Measurements from ENCODE around the gene ALCAM. TPM values are rescaled to one million over a fixed set of nuclear protein-coding genes. Genes with fewer than 3 reads are reported as not detected.
A peak's percentile ranks its signal among the peaks of the same experiment; 100 is the strongest.

Gene ALCAM
- polyA plus RNA-seq, 3 donors: 7.1 to 8.0 (median 7.9) TPM

GRCh38 chr3:105503191-105503593 lies 136.5 kb downstream of the ALCAM start:
- peaks cover 18 to 32% of the 10 kb centered on the region in 2 donors for H3K4me1 ChIP-seq (ENCODE audit: control insufficient read depth in 1 of 2, insufficient read depth in 2 of 2, low read length in 2 of 2)
- no peak overlapping the region for H3K4me2 ChIP-seq (replicated peaks; ENCODE audit: extremely low read depth, low read length, poor library complexity, severe bottlenecking)
- no peak overlapping the region for H3K4me3 Mint-ChIP-seq
- no peaks in the 10 kb centered on the region for H3K36me3 ChIP-seq (replicated peaks in 1 of 2; ENCODE audit: control insufficient read depth in 1 of 2, insufficient read depth in 2 of 2, low read length in 2 of 2)
- H3K4me3 ChIP-seq (replicated peaks in 1 of 3; ENCODE audit: low read depth in 2 of 3, low read length in 3 of 3): no peak overlapping the region
- no peaks in the 10 kb centered on the region for H3K27me3 Mint-ChIP-seq (ENCODE audit: low read depth in 3 of 3)
- H3K36me3 Mint-ChIP-seq: peaks cover 0 to 4% of the 10 kb centered on the region in 2 donors
- H3K9ac ChIP-seq (ENCODE audit: insufficient read depth, low read length, poor library complexity, severe bottlenecking): no peak overlapping the region
- peak overlapping the region in 1 of 7 donors; percentile 25 for H3K27ac Mint-ChIP-seq
- TF ChIP-seq CTCF (IDR thresholded peaks at IDR 0.05): no peak
- H3K27me3 ChIP-seq (ENCODE audit: control insufficient read depth in 2 of 2, insufficient read depth in 2 of 2, low read length in 2 of 2): no peaks in the 10 kb centered on the region
- peaks cover 0 to 7% of the 10 kb centered on the region in 2 donors for H3K9me3 ChIP-seq (replicated peaks in 1 of 2; ENCODE audit: control insufficient read depth in 1 of 2, insufficient read depth in 1 of 2, low read length in 2 of 2)
- no peaks in the 10 kb centered on the region for H3K79me2 ChIP-seq (ENCODE audit: insufficient read depth, low read length)
- peaks cover 0 to 5% (median 2%) of the 10 kb centered on the region in 7 donors for H3K9me3 Mint-ChIP-seq
- no peaks in the 10 kb centered on the region for H4K20me1 ChIP-seq (ENCODE audit: insufficient read depth, low read length)
- H3K4me1 Mint-ChIP-seq: peaks cover 28% of the 10 kb centered on the region
- DNase-seq: no peak
- no peak overlapping the region for H3K27ac ChIP-seq (ENCODE audit: low read depth in 1 of 2, low read length in 2 of 2)
- 100% methylated on average over 2 of the region's 3 CpGs for WGBS (ENCODE audit: insufficient coverage)
- H2AFZ ChIP-seq (ENCODE audit: insufficient read depth, low read depth, low read length, poor library complexity, severe bottlenecking): no peak overlapping the region
- intact Hi-C loops (cut with micrococcal nuclease): no loop called here

- Histone ChIP-seq H3K27me3 (ENCODE audit: control insufficient read depth in 2 of 2, insufficient read depth in 2 of 2, low read length in 2 of 2) (no peaks in the 10 kb centered on the region), H4K20me1 (ENCODE audit: insufficient read depth, low read length) (no peaks in the 10 kb centered on the region), H3K4me2 (replicated peaks; ENCODE audit: extremely low read depth, low read length, poor library complexity, severe bottlenecking) (peak overlapping the region; percentile 42), H3K79me2 (ENCODE audit: insufficient read depth, low read length) (no peaks in the 10 kb centered on the region), H3K4me1 (ENCODE audit: control insufficient read depth in 1 of 2, insufficient read depth in 2 of 2, low read length in 2 of 2) (peaks cover 17 to 30% of the 10 kb centered on the region in 2 donors), H2AFZ (ENCODE audit: insufficient read depth, low read depth, low read length, poor library complexity, severe bottlenecking) (no peak overlapping the region), H3K4me3 (replicated peaks in 1 of 3; ENCODE audit: low read depth in 2 of 3, low read length in 3 of 3) (no peak overlapping the region), H3K27ac (ENCODE audit: low read depth in 1 of 2, low read length in 2 of 2) (peak overlapping the region in 1 of 2 donors; percentile 61), H3K9me3 (replicated peaks in 1 of 2; ENCODE audit: control insufficient read depth in 1 of 2, insufficient read depth in 1 of 2, low read length in 2 of 2) (peaks cover 0 to 7% of the 10 kb centered on the region in 2 donors), H3K9ac (ENCODE audit: insufficient read depth, low read length, poor library complexity, severe bottlenecking) (no peak overlapping the region), H3K36me3 (replicated peaks in 1 of 2; ENCODE audit: control insufficient read depth in 1 of 2, insufficient read depth in 2 of 2, low read length in 2 of 2) (no peaks in the 10 kb centered on the region)
- intact Hi-C loops (cut with micrococcal nuclease): no loop called here
- Mint-ChIP-seq H3K4me1 (peaks cover 26% of the 10 kb centered on the region), H3K4me3 (no peak overlapping the region), H3K27ac (peak overlapping the region in 1 of 7 donors; percentile 88), H3K9me3 (peaks cover 0 to 5% (median 2%) of the 10 kb centered on the region in 7 donors), H3K27me3 (ENCODE audit: low read depth in 3 of 3) (no peaks in the 10 kb centered on the region), H3K36me3 (peaks cover 0 to 4% of the 10 kb centered on the region in 2 donors)
- no peak for DNase-seq
- TF ChIP-seq CTCF (IDR thresholded peaks at IDR 0.05): no peak
- 92% methylated on average over 12 of the region's 13 CpGs for WGBS (ENCODE audit: insufficient coverage)
Measured at GRCh38 chr3:105504440-105504951, 137.8 kb downstream of the ALCAM start.

Measured in CD14-positive monocyte (primary cell).